Liver (tissue), 9 donors: ENCODE data around the gene PCP2. TPM values are rescaled to one million over a fixed set of nuclear protein-coding genes. Genes with fewer than 3 reads are reported as not detected.

ENCODE experiments used
- DNase-seq: peaks from one replicate; pipeline ENCODE4 v3.0.0-alpha.2; 2017; ENCODE audit warnings: low spot score
- H3K27ac ChIP-seq, 2 donors: one replicate each; pipeline ENCODE4 v1.7.0; 2013; ENCODE audit warnings: inconsistent platforms in 2 of 2, low read length in 2 of 2, control low read depth in 1 of 2, low read depth in 1 of 2, mild to moderate bottlenecking in 1 of 2
- H3K27me3 ChIP-seq, 4 donors: one replicate each; pipeline versions ENCODE4 v1.6.1 to v1.7.0; 2013; ENCODE audit warnings: low read length in 3 of 4, inconsistent platforms in 1 of 4, mild to moderate bottlenecking in 1 of 4, moderate library complexity in 1 of 4; ENCODE audit not compliant: control insufficient read depth in 4 of 4, insufficient read depth in 4 of 4
- H3K36me3 ChIP-seq, 4 donors: one replicate each; pipeline versions ENCODE4 v1.6.1 to v1.7.0; 2013; ENCODE audit warnings: low read length in 3 of 4, mild to moderate bottlenecking in 3 of 4, low read depth in 1 of 4, moderate library complexity in 1 of 4; ENCODE audit not compliant: control insufficient read depth in 4 of 4, insufficient read depth in 3 of 4
- H3K4me1 ChIP-seq, 4 donors: one replicate each; pipeline versions ENCODE4 v1.6.1 to v1.7.0; 2013; ENCODE audit warnings: low read length in 3 of 4, mild to moderate bottlenecking in 3 of 4, moderate library complexity in 1 of 4; ENCODE audit not compliant: control insufficient read depth in 4 of 4, insufficient read depth in 4 of 4
- H3K4me3 ChIP-seq, 3 donors: one replicate each; pipeline versions ENCODE4 v1.6.1 to v1.7.0; 2013; ENCODE audit warnings: low read length in 3 of 3, control low read depth in 1 of 3, low read depth in 1 of 3, mild to moderate bottlenecking in 1 of 3
- H3K9ac ChIP-seq, 2 donors: one replicate each; pipeline ENCODE4 v1.7.0; 2013; ENCODE audit warnings: low read length in 2 of 2, mild to moderate bottlenecking in 2 of 2, moderate library complexity in 2 of 2, control low read depth in 1 of 2, low read depth in 1 of 2
- H3K9me3 ChIP-seq, 4 donors: one replicate each; pipeline versions ENCODE4 v1.6.1 to v1.7.0; 2013; ENCODE audit warnings: low read length in 3 of 4; ENCODE audit not compliant: control insufficient read depth in 4 of 4
- ATF3 ChIP-seq: IDR thresholded peaks from 2 replicates; pipeline ENCODE4 v1.6.1; 2016; ENCODE audit warnings: antibody characterized with exemption
- FOXA1 ChIP-seq: IDR thresholded peaks from 2 replicates; pipeline ENCODE4 v1.6.1; 2016; ENCODE audit warnings: antibody characterized with exemption
- FOXA2 ChIP-seq: IDR thresholded peaks from 2 replicates; pipeline ENCODE4 v1.6.1; 2016; ENCODE audit warnings: antibody characterized with exemption
- GABPA ChIP-seq, 2 donors: IDR thresholded peaks in 1 of 2; conservative IDR thresholded peaks in 1 of 2; 2 replicates each; pipeline ENCODE4 v1.6.1; 2016; ENCODE audit warnings: antibody characterized with exemption in 2 of 2, mild to moderate bottlenecking in 1 of 2, moderate library complexity in 1 of 2
- HNF4A ChIP-seq, 2 donors: conservative IDR thresholded peaks; 2 replicates each; pipeline ENCODE4 v1.6.1; 2016; ENCODE audit warnings: antibody characterized with exemption in 2 of 2, mild to moderate bottlenecking in 2 of 2
- MAX ChIP-seq: IDR thresholded peaks from 2 replicates; pipeline ENCODE4 v1.6.1; 2016; ENCODE audit warnings: antibody characterized with exemption
- NR2F2 ChIP-seq: IDR thresholded peaks from 2 replicates; pipeline ENCODE4 v1.6.1; 2016; ENCODE audit warnings: antibody characterized with exemption
- RAD21 ChIP-seq, 2 donors: IDR thresholded peaks; 2 replicates each; pipeline ENCODE4 v1.6.1; 2016; ENCODE audit warnings: antibody characterized with exemption in 2 of 2, mild to moderate bottlenecking in 2 of 2
- REST ChIP-seq: IDR thresholded peaks from 2 replicates; pipeline ENCODE4 v1.6.1; 2016; ENCODE audit warnings: antibody characterized with exemption, mild to moderate bottlenecking
- RXRA ChIP-seq, 2 donors: IDR thresholded peaks; 2 replicates each; pipeline ENCODE4 v1.6.1; 2017 to 2018; ENCODE audit warnings: antibody characterized with exemption in 2 of 2, mild to moderate bottlenecking in 1 of 2
- SP1 ChIP-seq: IDR thresholded peaks from 2 replicates; pipeline ENCODE4 v1.6.1; 2018; ENCODE audit warnings: antibody characterized with exemption, mild to moderate bottlenecking
- TAF1 ChIP-seq: conservative IDR thresholded peaks from 2 replicates; pipeline ENCODE4 v1.6.1; 2016; ENCODE audit warnings: antibody characterized with exemption, mild to moderate bottlenecking
- YY1 ChIP-seq: IDR thresholded peaks from 2 replicates; pipeline ENCODE4 v1.6.1; 2016; ENCODE audit warnings: antibody characterized with exemption, mild to moderate bottlenecking
- ZBTB33 ChIP-seq: IDR thresholded peaks from 2 replicates; pipeline ENCODE4 v1.6.1; 2016; ENCODE audit warnings: antibody characterized with exemption
- WGBS: extraction: QIAGEN DNeasy Blood & Tissue Kit; methylation state at CpG from one replicate; pipeline ENCODE4 v1.1.7; 2013; 5-methylcytosine and 5-hydroxymethylcytosine counted together
- polyA plus RNA-seq, 2 donors: library from polyadenylated mRNA; stranded (reverse) in 1 of 2; unstranded in 1 of 2; fragments of 200-250 nt in 1 of 2; fragments of >200 nt in 1 of 2; fragmentation: Nextera tagmentation in 1 of 2; extraction: Ambion mirVana in 1 of 2; gene quantifications; one replicate each; pipeline versions ENCODE4 v1.2.1 to v1.2.3, GENCODE V29; 2013 to 2015
- total RNA-seq, 2 donors: library from RNA; depleted of rRNA; stranded (reverse); fragments of >200 nt; gene quantifications; one replicate each; pipeline ENCODE4 v1.2.3, GENCODE V29; 2014
- donor health status: healthy.
- donor health status: healthy.
- donor health status: healthy.
- donor health status: healthy.
- donor health status: healthy.

PCP2 gene
- total and polyA plus RNA-seq, 4 donors: 0.08 to 0.25 TPM; not detected in 2

DNA sequence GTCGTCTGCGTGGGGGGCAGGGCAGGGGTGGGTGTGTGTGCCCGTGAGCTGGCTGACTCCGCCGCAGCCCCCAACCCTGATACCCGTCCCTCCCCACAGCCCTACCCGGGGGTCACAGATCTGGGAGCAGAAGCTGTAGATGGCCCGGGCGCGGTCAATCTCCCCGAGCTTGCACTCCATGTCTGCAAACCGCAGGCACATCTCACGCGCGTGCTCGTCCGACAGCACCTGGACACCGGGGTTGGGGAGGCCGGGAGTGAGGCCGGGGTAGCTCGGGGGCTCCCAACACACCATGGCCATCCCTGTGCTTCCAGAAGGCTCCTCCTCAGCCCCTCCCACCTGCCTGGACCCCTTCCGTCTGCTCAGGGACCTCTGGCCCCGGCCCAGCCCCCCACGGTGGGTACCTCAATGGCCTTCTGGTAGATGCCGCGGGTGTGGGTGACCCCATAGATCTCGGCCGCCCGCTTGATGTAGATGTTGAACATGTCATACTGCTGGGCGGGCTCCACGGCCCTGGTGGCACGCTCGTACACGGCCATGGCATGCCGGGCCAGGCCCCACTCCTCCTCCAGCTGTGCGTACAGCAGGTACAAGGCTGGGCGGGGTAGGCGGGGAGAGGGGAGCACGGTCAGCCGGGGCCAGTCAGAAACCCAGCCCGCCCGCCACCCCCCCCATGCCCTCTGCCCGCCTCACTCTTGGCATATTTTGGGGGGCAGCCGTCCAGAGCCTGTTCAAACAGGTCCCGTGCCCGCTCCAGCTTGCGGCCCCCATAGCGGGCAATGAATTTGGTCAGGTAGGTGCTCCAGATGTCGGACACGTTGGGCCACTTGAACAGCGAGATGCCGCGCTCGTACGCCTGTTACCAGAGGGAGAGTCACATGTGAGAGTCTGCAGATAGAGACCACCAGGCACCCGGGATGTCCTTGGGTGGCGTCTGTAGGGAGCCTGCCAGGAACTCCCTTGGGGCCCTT lies 12.8 kb downstream of the PCP2 start:
- Histone ChIP-seq H3K4me3 (no peak overlapping the region), H3K27me3 (no peaks in the 10 kb centered on the region), H3K36me3 (peaks cover 15 to 51% (median 31%) of the 10 kb centered on the region in 4 donors), H3K9me3 (no peaks in the 10 kb centered on the region), H3K27ac (peak overlapping the region in 1 of 2 donors; percentile 94), H3K9ac (no peak overlapping the region), H3K4me1 (peaks cover 17 to 36% (median 27%) of the 10 kb centered on the region in 4 donors)
- no peak for DNase-seq
- TF ChIP-seq RAD21 (IDR thresholded peaks at IDR 0.05) (no peak), ZBTB33 (no peak), TAF1 (no peak), FOXA2 (no peak), FOXA1 (no peak), YY1 (no peak), GABPA (IDR thresholded peaks at IDR 0.05 in 1 of 2, conservative IDR thresholded peaks at IDR 0.05 in 1 of 2) (no peak), REST (no peak), NR2F2 (no peak)
- 96% methylated on average over 57 of the region's 57 CpGs for WGBS

GRCh38 chr19:7619671-7620441 lies 13.7 kb downstream of the PCP2 start:
- no peak for DNase-seq
- Histone ChIP-seq H3K9ac (no peak overlapping the region), H3K4me3 (no peak overlapping the region), H3K9me3 (no peaks in the 10 kb centered on the region), H3K27me3 (no peaks in the 10 kb centered on the region), H3K36me3 (peaks cover 9 to 46% (median 30%) of the 10 kb centered on the region in 4 donors), H3K27ac (peak overlapping the region; percentile 86 to 94), H3K4me1 (peaks cover 17 to 36% (median 27%) of the 10 kb centered on the region in 4 donors)
- TF ChIP-seq TAF1: no peak
- TF ChIP-seq FOXA1: no peak
- TF ChIP-seq MAX: no peak
- TF ChIP-seq SP1: no peak
- TF ChIP-seq HNF4A (conservative IDR thresholded peaks at IDR 0.05): no peak
- no peak for TF ChIP-seq RAD21 (IDR thresholded peaks at IDR 0.05)
- TF ChIP-seq NR2F2: no peak
- TF ChIP-seq ATF3: no peak
- no peak for TF ChIP-seq GABPA (IDR thresholded peaks at IDR 0.05 in 1 of 2, conservative IDR thresholded peaks at IDR 0.05 in 1 of 2)
- no peak for TF ChIP-seq RXRA (IDR thresholded peaks at IDR 0.05)
- no peak for TF ChIP-seq FOXA2
- TF ChIP-seq REST: no peak
- WGBS: 62% methylated on average over 48 of the region's 48 CpGs
